ENCODE data around the gene FAM110D. TPM values are rescaled to one million over a fixed set of nuclear protein-coding genes. Genes with fewer than 3 reads are reported as not detected.

Gene FAM110D
- 1 to 10 TPM in 1 of 2 donors, under 1 TPM in 1; 0.38 to 1.1 TPM for total RNA-seq
- 0.82 TPM for polyA plus RNA-seq (2013, experiment 1 of 2)
- polyA plus RNA-seq (2013, experiment 2 of 2) = 0.91 TPM
- long read RNA-seq, experiment 1, partial matches to known transcripts = 0 of 1 reads
- long read RNA-seq, experiment 1, other reads (novel, unspliced or antisense) = 1 of 1 reads
- long read RNA-seq, experiment 2, partial matches to known transcripts = 0 of 2 reads
- long read RNA-seq, experiment 2, other reads (novel, unspliced or antisense) = 1 of 2 reads
- long read RNA-seq, experiment 3, partial matches to known transcripts = 0 of 1 reads
- long read RNA-seq, experiment 3, other reads (novel, unspliced or antisense) = 1 of 1 reads
- long read RNA-seq, experiment 4 = 0 reads

- H3K4me1 ChIP-seq (ENCODE audit: control insufficient read depth, insufficient read depth, low read length) = peaks cover 9% of the 10 kb centered on the region
- H3K4me3 ChIP-seq (ENCODE audit: low read length) = peak within 1 kb of the TSS; percentile 26
- no peak within 1 kb of the TSS for H3K9ac ChIP-seq (ENCODE audit: extremely low read depth, low read length, poor library complexity, severe bottlenecking)
Measured at GRCh38 chr1:26158908-26159742, at the start of gene FAM110D. Gene FAM110D (plus strand): TSS chr1:26159079. CDS start chr1:26161292, 2,213 bp downstream.

GRCh38 chr1:26109229-26110164 is 49.4 kb upstream of the FAM110D start:
- Mint-ChIP-seq H3K4me1 (peaks cover 15% of the 10 kb centered on the region), H3K36me3 (ENCODE audit: low read depth) (peaks cover 6% of the 10 kb centered on the region), H3K4me3 (peak overlapping the region; percentile 70), H3K9me3 (no peaks in the 10 kb centered on the region), H3K27ac (no peak overlapping the region), H3K27me3 (ENCODE audit: insufficient read depth) (peaks cover 14% of the 10 kb centered on the region)
- TF ChIP-seq CTCF (conservative IDR thresholded peaks at IDR 0.05) = no peak
- Histone ChIP-seq H3K4me1 (ENCODE audit: control insufficient read depth, insufficient read depth, low read length) (peaks cover 4% of the 10 kb centered on the region), H3K36me3 (ENCODE audit: control insufficient read depth, insufficient read depth, low read length) (peaks cover 4% of the 10 kb centered on the region), H3K9me3 (ENCODE audit: control insufficient read depth, low read length) (no peaks in the 10 kb centered on the region), H3K4me3 (ENCODE audit: low read length) (no peak overlapping the region), H3K27me3 (ENCODE audit: control insufficient read depth, insufficient read depth, low read length, poor library complexity, severe bottlenecking) (no peaks in the 10 kb centered on the region), H3K27ac (ENCODE audit: low read depth, low read length) (no peak overlapping the region), H3K9ac (ENCODE audit: extremely low read depth, low read length, poor library complexity, severe bottlenecking) (no peak overlapping the region)
- WGBS, 2 experiments (ENCODE audit: insufficient coverage in 1 of 2, insufficient read length in 1 of 2) = 95 to 97% methylated on average over 4 to 5 of the region's 5 CpGs
- no peak for DNase-seq

More at GRCh38 chr1:26158908-26159742, at the start of gene FAM110D:
- Mint-ChIP-seq H3K27me3 (ENCODE audit: insufficient read depth) (peaks cover 77% of the 10 kb centered on the region), H3K36me3 (ENCODE audit: low read depth) (no peaks in the 10 kb centered on the region), H3K4me3 (peak within 1 kb of the TSS; percentile 41), H3K4me1 (peaks cover 48% of the 10 kb centered on the region), H3K9me3 (no peaks in the 10 kb centered on the region), H3K27ac (no peak within 1 kb of the TSS)
- no peak for TF ChIP-seq CTCF (conservative IDR thresholded peaks at IDR 0.05)
- DNase-seq = peak; percentile 72
- no peaks in the 10 kb centered on the region for H3K9me3 ChIP-seq (ENCODE audit: control insufficient read depth, low read length)
- H3K27me3 ChIP-seq (ENCODE audit: control insufficient read depth, insufficient read depth, low read length, poor library complexity, severe bottlenecking) = peaks cover 62% of the 10 kb centered on the region
- 46 to 67% methylated on average over 1 to 6 of the region's 6 CpGs for WGBS, 2 experiments (ENCODE audit: insufficient coverage in 1 of 2, insufficient read length in 1 of 2)
- no peaks in the 10 kb centered on the region for H3K36me3 ChIP-seq (ENCODE audit: control insufficient read depth, insufficient read depth, low read length)
- no peak within 1 kb of the TSS for H3K27ac ChIP-seq (ENCODE audit: low read depth, low read length)
